ENCODE data around the gene MAML2.

MAML2 gene

GRCh38 chr11:95964281-95964680 lies 378.7 kb downstream of the MAML2 start:
- DNase-seq (ENCODE audit: low read depth) = no peak

GRCh38 chr11:95961758-95962157 lies 381.2 kb downstream of the MAML2 start:
- no peak for DNase-seq (ENCODE audit: low read depth)

DNA sequence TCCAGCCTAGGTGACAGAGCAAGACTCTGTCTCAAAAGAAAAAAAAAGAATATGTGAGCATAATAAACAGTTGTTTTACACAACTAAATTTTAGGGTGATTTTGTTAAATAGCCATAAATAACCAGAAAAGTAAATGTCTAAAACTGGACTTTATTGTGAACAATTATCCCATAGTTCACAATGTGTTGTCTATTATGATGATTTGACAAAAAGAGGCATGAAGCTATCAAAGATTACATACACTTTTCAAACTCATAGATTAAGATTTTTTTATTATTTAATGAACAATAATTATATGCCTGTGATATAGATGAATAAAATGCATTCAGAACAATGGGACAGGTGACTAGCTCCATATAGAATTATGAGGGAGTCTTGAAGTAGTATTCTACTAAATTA lies 392.1 kb downstream of the MAML2 start:
- no peak for DNase-seq (ENCODE audit: low read depth)

DNA sequence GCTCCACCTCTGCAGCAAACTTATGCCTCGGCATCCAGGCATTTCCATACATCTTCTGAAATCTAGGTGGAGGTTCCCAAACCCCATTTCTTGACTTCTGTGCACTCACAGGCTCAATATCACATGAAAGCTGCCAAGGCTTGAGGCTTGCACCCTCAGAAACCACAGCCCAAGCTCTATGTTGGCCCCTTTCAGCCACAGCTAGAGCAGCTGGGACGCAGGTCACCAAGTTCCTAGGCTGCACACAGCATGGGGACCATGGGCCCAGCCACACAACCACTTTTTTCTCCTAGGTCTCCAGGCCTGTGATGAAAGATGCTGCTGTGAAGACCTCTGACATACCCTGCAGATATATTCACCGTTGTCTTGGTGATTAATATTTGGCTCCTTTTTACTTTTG lies 394.4 kb downstream of the MAML2 start:
- DNase-seq (ENCODE audit: low read depth) = no peak

DNA sequence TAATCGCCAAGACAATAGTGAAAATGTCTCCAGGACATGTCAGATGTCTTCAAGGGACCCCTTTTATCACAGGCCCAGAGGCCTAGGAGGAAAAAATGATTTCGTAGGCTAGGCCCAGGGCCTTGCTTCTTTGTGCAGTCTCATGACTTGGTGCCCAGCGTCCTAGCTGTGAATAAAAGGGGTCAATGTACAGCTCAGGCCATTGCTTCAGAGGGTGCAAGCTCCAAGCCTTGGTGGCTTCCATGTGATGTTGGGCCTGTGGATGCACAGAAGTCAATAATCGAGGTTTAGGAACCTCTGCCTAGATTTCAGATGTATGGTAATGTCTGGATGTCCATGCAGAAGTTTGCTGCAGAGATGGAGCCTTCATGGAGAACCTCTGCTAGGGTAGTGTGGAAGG lies 398.4 kb downstream of the MAML2 start:
- DNase-seq (ENCODE audit: low read depth) = no peak

GRCh38 chr11:95943546-95943945 lies 399.4 kb downstream of the MAML2 start:
- no peak for DNase-seq (ENCODE audit: low read depth)

- DNase-seq (ENCODE audit: low read depth) = no peak
These were observed 403.9 kb downstream of the MAML2 start for GRCh38 chr11:95939091-95939490.

GRCh38 chr11:95937358-95937757 lies 405.6 kb downstream of the MAML2 start:
- no peak for DNase-seq (ENCODE audit: low read depth)

- no peak for DNase-seq (ENCODE audit: low read depth)
These were observed 409.4 kb downstream of the MAML2 start for GRCh38 chr11:95933594-95933993.

DNA sequence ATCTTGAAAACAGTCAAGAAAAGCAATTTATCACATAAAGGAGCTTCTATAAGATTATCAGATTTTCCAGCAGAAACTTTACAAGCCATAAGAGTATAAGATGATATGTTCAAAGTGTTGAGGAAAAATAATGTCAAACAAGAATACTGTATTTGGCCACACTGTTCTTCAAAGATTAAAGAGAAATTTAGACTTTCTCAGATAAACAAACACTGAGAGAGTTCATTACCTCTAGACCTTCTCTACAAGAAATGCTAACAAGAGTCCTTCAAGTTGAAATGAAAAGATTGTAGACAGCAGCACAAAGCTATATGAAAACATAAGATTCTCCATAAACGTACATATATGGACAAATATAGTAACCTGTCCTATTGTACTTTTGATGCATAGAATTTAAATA lies 411.1 kb downstream of the MAML2 start:
- no peak for DNase-seq (ENCODE audit: low read depth)

DNA sequence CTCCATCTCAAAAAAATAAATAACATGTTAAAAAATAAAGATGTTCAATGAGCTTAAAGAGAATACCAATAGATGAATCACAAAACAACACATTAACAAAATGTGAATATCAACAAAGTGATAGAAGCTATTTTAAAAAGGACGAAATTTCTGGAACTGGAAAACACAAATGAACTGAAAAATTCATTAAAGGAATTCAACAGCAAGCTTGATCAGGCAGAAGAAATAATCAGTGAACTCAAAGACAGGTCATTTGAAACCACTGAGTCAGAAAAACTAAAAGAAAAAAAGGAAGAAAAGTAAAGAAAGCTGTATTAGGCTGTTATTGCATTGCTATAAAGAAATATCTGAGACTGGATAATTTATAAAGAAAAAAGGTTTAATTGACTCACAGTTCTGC lies 412.0 kb downstream of the MAML2 start:
- no peak for DNase-seq (ENCODE audit: low read depth)

GRCh38 chr11:95926726-95927125 lies 416.3 kb downstream of the MAML2 start:
- no peak for DNase-seq (ENCODE audit: low read depth)

Data from stimulated activated CD8-positive, alpha-beta memory T cell treated with anti-CD3 and anti-CD28 coated beads, Interleukin-4, amount 100 ng/mL, for 24 hours (primary cell).